HEK293 (cell line): ENCODE measurements around the gene MPDU1.
A peak's percentile ranks its signal among the peaks of the same experiment; 100 is the strongest.

Experiments
- GFI1B ChIP-seq: fragments of 450-650 bp; formaldehyde crosslinking; IDR thresholded peaks from 2 replicates; pipeline ENCODE4 v1.5.1; 2016; ENCODE audit warnings: missing biosample characterization, missing genetic modification characterization
- GLI2 ChIP-seq: fragments of 450-650 bp; formaldehyde crosslinking; IDR thresholded peaks from 2 replicates; pipeline ENCODE4; 2017; ENCODE audit warnings: missing biosample characterization, missing genetic modification characterization, low read depth, borderline replicate concordance
- KLF10 ChIP-seq: fragments of 450-650 bp; IDR thresholded peaks from 2 replicates; pipeline ENCODE4 v1.5.1; 2018; ENCODE audit warnings: missing biosample characterization, mild to moderate bottlenecking, missing genetic modification characterization
- SETDB1 ChIP-seq: IDR thresholded peaks from one replicate; pipeline ENCODE4 v1.6.1; 2017; ENCODE audit warnings: mild to moderate bottlenecking, low read length, moderate library complexity, mixed read lengths; ENCODE audit not compliant: insufficient read length
- SP3 ChIP-seq: fragments of 450-650 bp; formaldehyde crosslinking; IDR thresholded peaks from 2 replicates; pipeline ENCODE4 v1.5.1; 2016; ENCODE audit warnings: missing biosample characterization, missing genetic modification characterization
- YY1 ChIP-seq: fragments of 450-650 bp; formaldehyde crosslinking; IDR thresholded peaks from 2 replicates; pipeline ENCODE4 v1.5.1; 2018; ENCODE audit warnings: missing biosample characterization, missing genetic modification characterization
- ZBTB20 ChIP-seq: fragments of 450-650 bp; formaldehyde crosslinking; IDR thresholded peaks from 2 replicates; pipeline ENCODE4 v1.5.1; 2016; ENCODE audit warnings: missing biosample characterization, missing genetic modification characterization
- ZEB2 ChIP-seq: fragments of 450-650 bp; formaldehyde crosslinking; IDR thresholded peaks from 2 replicates; pipeline ENCODE4 v1.5.1; 2016; ENCODE audit warnings: missing biosample characterization, missing genetic modification characterization
- ZFP41 ChIP-seq: fragments of 450-650 bp; formaldehyde crosslinking; IDR thresholded peaks from 2 replicates; pipeline ENCODE4 v1.5.1; 2016; ENCODE audit warnings: missing biosample characterization, missing genetic modification characterization, borderline replicate concordance
- ZFP69B ChIP-seq: fragments of 450-650 bp; formaldehyde crosslinking; IDR thresholded peaks from 2 replicates; pipeline ENCODE4 v1.5.1; 2016; ENCODE audit warnings: missing biosample characterization, missing genetic modification characterization
- ZNF19 ChIP-seq: fragments of 450-650 bp; formaldehyde crosslinking; IDR thresholded peaks from 2 replicates; pipeline ENCODE4; 2016; ENCODE audit warnings: missing biosample characterization, missing genetic modification characterization, low read depth
- ZNF2 ChIP-seq: fragments of 450-650 bp; formaldehyde crosslinking; IDR thresholded peaks from 2 replicates; pipeline ENCODE4 v1.5.1; 2016; ENCODE audit warnings: missing biosample characterization, missing genetic modification characterization
- ZNF473 ChIP-seq: fragments of 450-650 bp; formaldehyde crosslinking; IDR thresholded peaks from 2 replicates; pipeline ENCODE4 v1.5.1; 2017; ENCODE audit warnings: missing biosample characterization, missing genetic modification characterization
- ZNF501 ChIP-seq: fragments of 450-650 bp; formaldehyde crosslinking; IDR thresholded peaks from 2 replicates; pipeline ENCODE4 v1.5.1; 2016; ENCODE audit warnings: missing biosample characterization, missing genetic modification characterization
- ZNF548 ChIP-seq: fragments of 450-650 bp; formaldehyde crosslinking; IDR thresholded peaks from 2 replicates; pipeline ENCODE4 v1.5.1; 2016; ENCODE audit warnings: missing biosample characterization, missing genetic modification characterization
- ZNF549 ChIP-seq: fragments of 450-650 bp; IDR thresholded peaks from 2 replicates; pipeline ENCODE4 v1.5.1; 2018; ENCODE audit warnings: missing biosample characterization, missing genetic modification characterization, mild to moderate bottlenecking, inconsistent platforms, moderate library complexity
- ZNF560 ChIP-seq: fragments of 450-650 bp; formaldehyde crosslinking; IDR thresholded peaks from 2 replicates; pipeline ENCODE4 v1.5.1; 2017; ENCODE audit warnings: missing biosample characterization, missing genetic modification characterization, borderline replicate concordance
- ZNF629 ChIP-seq: fragments of 450-650 bp; formaldehyde crosslinking; IDR thresholded peaks from 2 replicates; pipeline ENCODE4 v1.5.1; 2017; ENCODE audit warnings: missing biosample characterization, missing genetic modification characterization
- ZNF747 ChIP-seq: fragments of 450-650 bp; formaldehyde crosslinking; IDR thresholded peaks from 2 replicates; pipeline ENCODE4 v1.5.1; 2016; ENCODE audit warnings: missing biosample characterization, missing genetic modification characterization
- ZNF830 ChIP-seq: fragments of 450-650 bp; IDR thresholded peaks from 2 replicates; pipeline ENCODE4 v1.5.0; 2018; ENCODE audit warnings: missing biosample characterization, missing genetic modification characterization, low read depth, mild to moderate bottlenecking, moderate library complexity
- ZSCAN30 ChIP-seq: fragments of 450-650 bp; IDR thresholded peaks from 2 replicates; pipeline ENCODE4 v1.5.1; 2018; ENCODE audit warnings: missing biosample characterization, mild to moderate bottlenecking, missing genetic modification characterization, moderate library complexity
- TF ChIP-seq, protein P1 (sequence below): fragments of 450-650 bp; IDR thresholded peaks from 2 replicates; pipeline ENCODE4 v1.5.1; 2018; ENCODE audit warnings: missing biosample characterization, missing genetic modification characterization
- TF ChIP-seq, protein P2 (sequence below): fragments of 450-650 bp; formaldehyde crosslinking; IDR thresholded peaks from 2 replicates; pipeline ENCODE4 v1.5.1; 2016; ENCODE audit warnings: missing biosample characterization, missing genetic modification characterization
- TF ChIP-seq, protein P3 (sequence below): fragments of 450-650 bp; formaldehyde crosslinking; conservative IDR thresholded peaks from 2 replicates; pipeline ENCODE4 v1.5.1; 2016; ENCODE audit warnings: low read depth, missing biosample characterization, missing genetic modification characterization
- TF ChIP-seq, protein P4 (sequence below): fragments of 450-650 bp; formaldehyde crosslinking; IDR thresholded peaks from 2 replicates; pipeline ENCODE4 v1.5.1; 2016; ENCODE audit warnings: missing biosample characterization, missing genetic modification characterization
- TF ChIP-seq, protein P5 (sequence below): fragments of 450-650 bp; formaldehyde crosslinking; IDR thresholded peaks from 2 replicates; pipeline ENCODE4 v1.5.0; 2017; ENCODE audit warnings: missing biosample characterization, missing genetic modification characterization, borderline replicate concordance
- TF ChIP-seq, protein P6 (sequence below): sonication (generic); formaldehyde crosslinking; IDR thresholded peaks from 2 replicates; pipeline ENCODE4 v1.8.1; 2022; ENCODE audit warnings: mild to moderate bottlenecking, moderate library complexity, missing genetic modification reagents

Gene MPDU1

DNA sequence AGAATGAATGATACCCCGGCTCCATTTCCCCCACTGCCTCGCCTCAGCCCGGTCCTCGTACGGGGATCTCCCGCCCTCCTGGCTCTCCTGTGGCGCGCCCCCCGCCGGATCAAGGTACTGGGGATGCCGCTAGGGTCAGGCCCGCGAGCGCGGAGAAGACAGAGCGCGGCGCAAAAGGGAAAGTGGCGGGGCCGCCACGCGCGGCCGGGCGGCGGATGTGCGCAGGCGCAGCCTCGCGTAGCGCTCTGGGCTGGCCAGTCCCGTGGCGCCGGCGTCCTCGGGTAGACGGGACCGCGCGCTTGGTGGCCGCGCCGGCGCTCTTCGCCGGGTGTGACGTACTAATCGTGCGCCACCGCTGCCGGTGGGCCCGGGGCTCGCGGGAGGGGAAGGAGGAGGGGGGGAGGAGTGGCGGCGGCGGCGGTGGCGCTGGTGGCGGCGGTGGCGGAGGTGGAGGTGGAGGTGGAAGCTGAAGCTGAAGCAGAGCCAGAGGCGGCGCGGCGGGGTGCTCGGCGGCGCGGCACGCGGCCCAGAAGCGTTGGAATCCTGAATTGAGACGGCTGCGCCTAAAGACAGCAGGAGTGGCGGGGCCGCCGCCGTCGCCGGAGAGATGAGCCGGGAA lies 22.0 kb upstream of the MPDU1 start, which contains the start of gene SENP3 (continued):
- TF ChIP-seq ZNF19: no peak
- TF ChIP-seq, protein P1, sequence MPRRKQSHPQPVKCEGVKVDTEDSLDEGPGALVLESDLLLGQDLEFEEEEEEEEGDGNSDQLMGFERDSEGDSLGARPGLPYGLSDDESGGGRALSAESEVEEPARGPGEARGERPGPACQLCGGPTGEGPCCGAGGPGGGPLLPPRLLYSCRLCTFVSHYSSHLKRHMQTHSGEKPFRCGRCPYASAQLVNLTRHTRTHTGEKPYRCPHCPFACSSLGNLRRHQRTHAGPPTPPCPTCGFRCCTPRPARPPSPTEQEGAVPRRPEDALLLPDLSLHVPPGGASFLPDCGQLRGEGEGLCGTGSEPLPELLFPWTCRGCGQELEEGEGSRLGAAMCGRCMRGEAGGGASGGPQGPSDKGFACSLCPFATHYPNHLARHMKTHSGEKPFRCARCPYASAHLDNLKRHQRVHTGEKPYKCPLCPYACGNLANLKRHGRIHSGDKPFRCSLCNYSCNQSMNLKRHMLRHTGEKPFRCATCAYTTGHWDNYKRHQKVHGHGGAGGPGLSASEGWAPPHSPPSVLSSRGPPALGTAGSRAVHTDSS (tag by site-specific recombination): no peak
- no peak for TF ChIP-seq ZNF830 (tag by site-specific recombination)
- TF ChIP-seq, protein P2, sequence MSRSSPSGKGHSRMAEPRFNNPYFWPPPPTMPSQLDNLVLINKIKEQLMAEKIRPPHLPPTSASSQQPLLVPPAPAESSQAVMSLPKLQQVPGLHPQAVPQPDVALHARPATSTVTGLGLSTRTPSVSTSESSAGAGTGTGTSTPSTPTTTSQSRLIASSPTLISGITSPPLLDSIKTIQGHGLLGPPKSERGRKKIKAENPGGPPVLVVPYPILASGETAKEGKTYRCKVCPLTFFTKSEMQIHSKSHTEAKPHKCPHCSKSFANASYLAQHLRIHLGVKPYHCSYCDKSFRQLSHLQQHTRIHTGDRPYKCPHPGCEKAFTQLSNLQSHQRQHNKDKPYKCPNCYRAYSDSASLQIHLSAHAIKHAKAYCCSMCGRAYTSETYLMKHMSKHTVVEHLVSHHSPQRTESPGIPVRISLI (tag by site-specific recombination): no peak
- TF ChIP-seq, protein P3, sequence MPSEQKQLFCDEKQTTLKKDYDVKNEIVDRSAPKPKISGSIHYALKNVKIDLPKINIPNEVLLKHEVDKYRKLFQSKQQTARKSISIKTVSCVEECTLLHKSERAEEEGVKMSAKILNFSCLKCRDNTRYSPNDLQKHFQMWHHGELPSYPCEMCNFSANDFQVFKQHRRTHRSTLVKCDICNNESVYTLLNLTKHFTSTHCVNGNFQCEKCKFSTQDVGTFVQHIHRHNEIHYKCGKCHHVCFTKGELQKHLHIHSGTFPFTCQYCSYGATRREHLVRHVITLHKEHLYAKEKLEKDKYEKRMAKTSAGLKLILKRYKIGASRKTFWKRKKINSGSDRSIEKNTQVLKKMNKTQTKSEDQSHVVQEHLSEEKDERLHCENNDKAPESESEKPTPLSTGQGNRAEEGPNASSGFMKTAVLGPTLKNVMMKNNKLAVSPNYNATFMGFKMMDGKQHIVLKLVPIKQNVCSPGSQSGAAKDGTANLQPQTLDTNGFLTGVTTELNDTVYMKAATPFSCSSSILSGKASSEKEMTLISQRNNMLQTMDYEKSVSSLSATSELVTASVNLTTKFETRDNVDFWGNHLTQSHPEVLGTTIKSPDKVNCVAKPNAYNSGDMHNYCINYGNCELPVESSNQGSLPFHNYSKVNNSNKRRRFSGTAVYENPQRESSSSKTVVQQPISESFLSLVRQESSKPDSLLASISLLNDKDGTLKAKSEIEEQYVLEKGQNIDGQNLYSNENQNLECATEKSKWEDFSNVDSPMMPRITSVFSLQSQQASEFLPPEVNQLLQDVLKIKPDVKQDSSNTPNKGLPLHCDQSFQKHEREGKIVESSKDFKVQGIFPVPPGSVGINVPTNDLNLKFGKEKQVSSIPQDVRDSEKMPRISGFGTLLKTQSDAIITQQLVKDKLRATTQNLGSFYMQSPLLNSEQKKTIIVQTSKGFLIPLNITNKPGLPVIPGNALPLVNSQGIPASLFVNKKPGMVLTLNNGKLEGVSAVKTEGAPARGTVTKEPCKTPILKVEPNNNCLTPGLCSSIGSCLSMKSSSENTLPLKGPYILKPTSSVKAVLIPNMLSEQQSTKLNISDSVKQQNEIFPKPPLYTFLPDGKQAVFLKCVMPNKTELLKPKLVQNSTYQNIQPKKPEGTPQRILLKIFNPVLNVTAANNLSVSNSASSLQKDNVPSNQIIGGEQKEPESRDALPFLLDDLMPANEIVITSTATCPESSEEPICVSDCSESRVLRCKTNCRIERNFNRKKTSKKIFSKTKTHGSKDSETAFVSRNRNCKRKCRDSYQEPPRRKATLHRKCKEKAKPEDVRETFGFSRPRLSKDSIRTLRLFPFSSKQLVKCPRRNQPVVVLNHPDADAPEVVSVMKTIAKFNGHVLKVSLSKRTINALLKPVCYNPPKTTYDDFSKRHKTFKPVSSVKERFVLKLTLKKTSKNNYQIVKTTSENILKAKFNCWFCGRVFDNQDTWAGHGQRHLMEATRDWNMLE (tag by site-specific recombination): no peak
- TF ChIP-seq SP3 (tag by site-specific recombination): peak; percentile 40; the same call in 1 of the 2 replicates
- TF ChIP-seq ZNF560 (tag by site-specific recombination): no peak
- no peak for TF ChIP-seq KLF10
- peak; percentile 21; the same call in 1 of the 2 replicates for TF ChIP-seq ZSCAN30 (tag by site-specific recombination)
- no peak for TF ChIP-seq SETDB1
- TF ChIP-seq ZNF501: no peak
- TF ChIP-seq ZNF2: no peak
- peak; percentile 42; the same call in 1 of the 2 replicates for TF ChIP-seq ZBTB20 (tag by site-specific recombination)
- TF ChIP-seq, protein P4, sequence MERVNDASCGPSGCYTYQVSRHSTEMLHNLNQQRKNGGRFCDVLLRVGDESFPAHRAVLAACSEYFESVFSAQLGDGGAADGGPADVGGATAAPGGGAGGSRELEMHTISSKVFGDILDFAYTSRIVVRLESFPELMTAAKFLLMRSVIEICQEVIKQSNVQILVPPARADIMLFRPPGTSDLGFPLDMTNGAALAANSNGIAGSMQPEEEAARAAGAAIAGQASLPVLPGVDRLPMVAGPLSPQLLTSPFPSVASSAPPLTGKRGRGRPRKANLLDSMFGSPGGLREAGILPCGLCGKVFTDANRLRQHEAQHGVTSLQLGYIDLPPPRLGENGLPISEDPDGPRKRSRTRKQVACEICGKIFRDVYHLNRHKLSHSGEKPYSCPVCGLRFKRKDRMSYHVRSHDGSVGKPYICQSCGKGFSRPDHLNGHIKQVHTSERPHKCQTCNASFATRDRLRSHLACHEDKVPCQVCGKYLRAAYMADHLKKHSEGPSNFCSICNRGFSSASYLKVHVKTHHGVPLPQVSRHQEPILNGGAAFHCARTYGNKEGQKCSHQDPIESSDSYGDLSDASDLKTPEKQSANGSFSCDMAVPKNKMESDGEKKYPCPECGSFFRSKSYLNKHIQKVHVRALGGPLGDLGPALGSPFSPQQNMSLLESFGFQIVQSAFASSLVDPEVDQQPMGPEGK (tag by site-specific recombination): peak; percentile 80
- no peak for TF ChIP-seq GLI2 (tag by site-specific recombination)
- TF ChIP-seq, protein P5, sequence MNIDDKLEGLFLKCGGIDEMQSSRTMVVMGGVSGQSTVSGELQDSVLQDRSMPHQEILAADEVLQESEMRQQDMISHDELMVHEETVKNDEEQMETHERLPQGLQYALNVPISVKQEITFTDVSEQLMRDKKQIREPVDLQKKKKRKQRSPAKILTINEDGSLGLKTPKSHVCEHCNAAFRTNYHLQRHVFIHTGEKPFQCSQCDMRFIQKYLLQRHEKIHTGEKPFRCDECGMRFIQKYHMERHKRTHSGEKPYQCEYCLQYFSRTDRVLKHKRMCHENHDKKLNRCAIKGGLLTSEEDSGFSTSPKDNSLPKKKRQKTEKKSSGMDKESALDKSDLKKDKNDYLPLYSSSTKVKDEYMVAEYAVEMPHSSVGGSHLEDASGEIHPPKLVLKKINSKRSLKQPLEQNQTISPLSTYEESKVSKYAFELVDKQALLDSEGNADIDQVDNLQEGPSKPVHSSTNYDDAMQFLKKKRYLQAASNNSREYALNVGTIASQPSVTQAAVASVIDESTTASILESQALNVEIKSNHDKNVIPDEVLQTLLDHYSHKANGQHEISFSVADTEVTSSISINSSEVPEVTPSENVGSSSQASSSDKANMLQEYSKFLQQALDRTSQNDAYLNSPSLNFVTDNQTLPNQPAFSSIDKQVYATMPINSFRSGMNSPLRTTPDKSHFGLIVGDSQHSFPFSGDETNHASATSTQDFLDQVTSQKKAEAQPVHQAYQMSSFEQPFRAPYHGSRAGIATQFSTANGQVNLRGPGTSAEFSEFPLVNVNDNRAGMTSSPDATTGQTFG (tag by site-specific recombination): no peak
- no peak for TF ChIP-seq GFI1B (tag by site-specific recombination)
- TF ChIP-seq ZNF473 (tag by site-specific recombination): no peak
- TF ChIP-seq ZFP41: no peak
- no peak for TF ChIP-seq ZNF747 (tag by site-specific recombination)
- TF ChIP-seq ZNF549 (tag by site-specific recombination): no peak
- TF ChIP-seq ZNF629 (tag by site-specific recombination): 0 out of 2 replicates have a peak, but pooled peaks have one; percentile 10
- TF ChIP-seq ZFP69B (tag by site-specific recombination): peak; percentile 99
- no peak for TF ChIP-seq YY1 (tag by site-specific recombination)
- TF ChIP-seq, protein P6, sequence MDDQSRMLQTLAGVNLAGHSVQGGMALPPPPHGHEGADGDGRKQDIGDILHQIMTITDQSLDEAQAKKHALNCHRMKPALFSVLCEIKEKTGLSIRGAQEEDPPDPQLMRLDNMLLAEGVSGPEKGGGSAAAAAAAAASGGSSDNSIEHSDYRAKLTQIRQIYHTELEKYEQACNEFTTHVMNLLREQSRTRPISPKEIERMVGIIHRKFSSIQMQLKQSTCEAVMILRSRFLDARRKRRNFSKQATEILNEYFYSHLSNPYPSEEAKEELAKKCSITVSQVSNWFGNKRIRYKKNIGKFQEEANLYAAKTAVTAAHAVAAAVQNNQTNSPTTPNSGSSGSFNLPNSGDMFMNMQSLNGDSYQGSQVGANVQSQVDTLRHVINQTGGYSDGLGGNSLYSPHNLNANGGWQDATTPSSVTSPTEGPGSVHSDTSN (CRISPR knock-in tag): peak; percentile 28; the same call in 1 of the 2 replicates
- peak; percentile 77 for TF ChIP-seq ZEB2 (tag by site-specific recombination)
- TF ChIP-seq ZNF548 (tag by site-specific recombination): no peak
